IMR-90 (cell line): ENCODE measurements around the gene ASXL1. TPM values are rescaled to one million over a fixed set of nuclear protein-coding genes. Genes with fewer than 3 reads are reported as not detected.

ENCODE experiments used
- ATAC-seq: fragments of 200-7000 bp; cut with Tn5 transposase; 2 replicates; pipeline ENCODE4 v1.9.1; 2020; ENCODE audit warnings: low read depth, mild to moderate bottlenecking, moderate library complexity
- BruUV-seq: library from RNA; stranded (reverse); fragments of 400-500 nt; replicated peaks from 2 replicates; lab custom pipeline; 2021; lab: Mats Ljungman, UMichigan
- CTCF ChIA-PET: fragments of 300-600 bp; formaldehyde crosslinking; extraction: SDS; loops from one replicate; lab custom pipeline; 2021; ENCODE audit warnings: antibody characterized with exemption; lab: Yijun Ruan, JAX
- POLR2A ChIA-PET: fragments of 300-600 bp; sonication (Branson Sonifier 250); formaldehyde crosslinking; loops from one replicate; lab custom pipeline; 2022; ENCODE audit warnings: antibody characterized with exemption; ENCODE audit not compliant: unreplicated experiment; lab: Charles Lee
- DNase-seq: peaks from one replicate; pipeline ENCODE4 v3.0.0; 2013
- H2AFZ ChIP-seq: replicated peaks from 2 replicates; pipeline ENCODE3; 2013; ENCODE audit warnings: low read length, mild to moderate bottlenecking; ENCODE audit not compliant: poor library complexity
- H2AK5ac ChIP-seq: 2 replicates; pipeline ENCODE4 v1.6.1; 2013; ENCODE audit warnings: low read depth, low read length, inconsistent platforms
- H2AK9ac ChIP-seq: replicated peaks from 2 replicates; pipeline ENCODE3; 2013; ENCODE audit warnings: mild to moderate bottlenecking, low read depth, low read length, moderate library complexity; ENCODE audit not compliant: poor library complexity
- H2BK120ac ChIP-seq: 2 replicates; pipeline ENCODE4 v1.6.1; 2013; ENCODE audit warnings: low read depth, low read length, inconsistent platforms
- H2BK15ac ChIP-seq: 3 replicates; pipeline ENCODE4 v1.6.1; 2013; ENCODE audit warnings: low read depth, low read length, inconsistent platforms
- H2BK20ac ChIP-seq: 2 replicates; pipeline ENCODE4 v1.6.1; 2013; ENCODE audit warnings: low read depth, mild to moderate bottlenecking, inconsistent platforms, low read length, moderate library complexity
- H2BK5ac ChIP-seq: 2 replicates; pipeline ENCODE4 v1.6.1; 2013; ENCODE audit warnings: mild to moderate bottlenecking, low read depth, low read length, inconsistent platforms; ENCODE audit not compliant: poor library complexity, severe bottlenecking
- H3K14ac ChIP-seq: replicated peaks from 2 replicates; pipeline ENCODE4 v1.6.1; 2013; ENCODE audit warnings: low read depth, low read length, inconsistent platforms
- H3K18ac ChIP-seq: 2 replicates; pipeline ENCODE4 v1.6.1; 2013; ENCODE audit warnings: low read depth, low read length, control low read depth
- H3K23ac ChIP-seq: 2 replicates; pipeline ENCODE4 v1.6.1; 2013; ENCODE audit warnings: low read depth, low read length, inconsistent platforms
- H3K27ac ChIP-seq: 2 replicates; pipeline ENCODE4 v1.5.1; 2013; ENCODE audit warnings: mild to moderate bottlenecking, control low read depth, low read length; ENCODE audit not compliant: insufficient read depth
- H3K27me3 ChIP-seq: 2 replicates; pipeline ENCODE4 v1.6.1; 2013; ENCODE audit warnings: low read length; ENCODE audit not compliant: control insufficient read depth, insufficient read depth
- H3K36me3 ChIP-seq: 2 replicates; pipeline ENCODE4 v1.6.1; 2013; ENCODE audit warnings: low read length, mixed read lengths; ENCODE audit not compliant: control insufficient read depth, insufficient read depth
- H3K4ac ChIP-seq: 2 replicates; pipeline ENCODE4 v1.6.1; 2013; ENCODE audit warnings: low read depth, low read length, inconsistent platforms
- H3K4me1 ChIP-seq: 2 replicates; pipeline ENCODE4 v1.6.1; 2013; ENCODE audit warnings: low read length, mixed read lengths; ENCODE audit not compliant: control insufficient read depth, insufficient read depth
- H3K4me2 ChIP-seq: 2 replicates; pipeline ENCODE4 v1.6.1; 2013; ENCODE audit warnings: low read depth, mild to moderate bottlenecking, control low read depth, low read length, moderate library complexity
- H3K4me3 ChIP-seq: 2 replicates; pipeline ENCODE4 v1.5.1; 2013; ENCODE audit warnings: low read depth, mild to moderate bottlenecking, control low read depth, low read length, moderate library complexity; ENCODE audit not compliant: insufficient read depth
- H3K56ac ChIP-seq: 2 replicates; pipeline ENCODE4 v1.6.1; 2013; ENCODE audit warnings: low read length, inconsistent platforms; ENCODE audit not compliant: insufficient read depth; ENCODE audit errors: extremely low read depth
- H3K79me1 ChIP-seq, 2 experiments: 2 replicates each; pipeline ENCODE4 v1.6.1; 2013; ENCODE audit warnings: low read length in 2 of 2, inconsistent platforms in 1 of 2, low read depth in 1 of 2
- H3K9ac ChIP-seq: 2 replicates; pipeline ENCODE4 v1.6.1; 2013; ENCODE audit warnings: low read depth, low read length, control low read depth
- H3K9me1 ChIP-seq: 2 replicates; pipeline ENCODE4 v1.6.1; 2013; ENCODE audit warnings: low read length, inconsistent platforms; ENCODE audit not compliant: insufficient read depth
- H3K9me3 ChIP-seq: 2 replicates; pipeline ENCODE4 v1.6.1; 2013; ENCODE audit warnings: low read length; ENCODE audit not compliant: control insufficient read depth, insufficient read depth
- H4K20me1 ChIP-seq: 2 replicates; pipeline ENCODE4 v1.6.1; 2013; ENCODE audit warnings: low read length, inconsistent platforms; ENCODE audit not compliant: insufficient read depth
- H4K5ac ChIP-seq: 2 replicates; pipeline ENCODE4 v1.6.1; 2013; ENCODE audit warnings: mild to moderate bottlenecking, low read depth, low read length, control low read depth
- H4K8ac ChIP-seq, 2 experiments: 2 replicates each; pipeline ENCODE4 v1.6.1; 2013; ENCODE audit warnings: low read depth in 2 of 2, low read length in 2 of 2, control low read depth in 1 of 2, inconsistent platforms in 1 of 2
- H4K91ac ChIP-seq: 2 replicates; pipeline ENCODE4 v1.6.1; 2013; ENCODE audit warnings: low read depth, low read length, inconsistent platforms; ENCODE audit not compliant: insufficient read depth
- BHLHE40 ChIP-seq: fragments of 150-350 bp; IDR thresholded peaks from 2 replicates; pipeline ENCODE4 v1.6.1; 2016; ENCODE audit warnings: mild to moderate bottlenecking, low read depth, low read length
- CEBPB ChIP-seq: IDR thresholded peaks from 2 replicates; pipeline ENCODE4 v1.6.1; 2012; ENCODE audit warnings: low read depth, low read length, improper control_type of control experiment
- CHD1 ChIP-seq: IDR thresholded peaks from 2 replicates; pipeline ENCODE4 v1.6.1; 2012; ENCODE audit warnings: low read depth, low read length, improper control_type of control experiment
- FOS ChIP-seq: fragments of 150-350 bp; IDR thresholded peaks from 2 replicates; pipeline ENCODE4 v1.6.1; 2016; ENCODE audit warnings: low read depth, low read length
- MAFK ChIP-seq: IDR thresholded peaks from 2 replicates; pipeline ENCODE4 v1.6.1; 2012; ENCODE audit warnings: low read depth, low read length, improper control_type of control experiment
- MAZ ChIP-seq: IDR thresholded peaks from 2 replicates; pipeline ENCODE4 v1.6.1; 2012; ENCODE audit warnings: low read depth, mild to moderate bottlenecking, low read length, improper control_type of control experiment, moderate library complexity, borderline replicate concordance
- MXI1 ChIP-seq: IDR thresholded peaks from 2 replicates; pipeline ENCODE4 v1.6.1; 2012; ENCODE audit warnings: low read depth, mild to moderate bottlenecking, low read length, moderate library complexity, borderline replicate concordance
- POLR2A ChIP-seq: IDR thresholded peaks from 2 replicates; pipeline ENCODE4 v1.6.1; 2012; ENCODE audit warnings: mild to moderate bottlenecking, low read depth, low read length
- RAD21 ChIP-seq: IDR thresholded peaks from 2 replicates; pipeline ENCODE4 v1.6.1; 2012; ENCODE audit warnings: low read length, improper control_type of control experiment
- RCOR1 ChIP-seq: IDR thresholded peaks from 2 replicates; pipeline ENCODE4 v1.6.1; 2012; ENCODE audit warnings: mild to moderate bottlenecking, low read length, improper control_type of control experiment; ENCODE audit not compliant: insufficient replicate concordance
- RFX5 ChIP-seq: IDR thresholded peaks from 2 replicates; pipeline ENCODE4 v1.8.0; 2012; ENCODE audit warnings: low read depth, mild to moderate bottlenecking, low read length, moderate library complexity
- SMC3 ChIP-seq: fragments of 150-350 bp; IDR thresholded peaks from 2 replicates; pipeline ENCODE4 v1.6.1; 2016; ENCODE audit warnings: low read depth, mild to moderate bottlenecking, antibody characterized with exemption, low read length, moderate library complexity
- WGBS, 2 experiments: methylation state at CpG; one replicate each; pipeline versions ENCODE4 v1.1.5 to v1.1.7; 2013; ENCODE audit warnings: missing lambda C conversion rate in 2 of 2; ENCODE audit not compliant: insufficient read length in 1 of 2; ENCODE audit errors: extremely low coverage in 2 of 2; 5-methylcytosine and 5-hydroxymethylcytosine counted together
- dilution Hi-C: fragments of 300-500 bp; cut with HindIII; formaldehyde crosslinking; loops from one replicate; pipeline ENCODE4 v1.14.3; 2018; ENCODE audit warnings: low sequenced_read_pairs; ENCODE audit not compliant: unreplicated experiment
- in situ Hi-C: fragments of 300-500 bp; cut with MboI; formaldehyde crosslinking; loops from 3 replicates; pipeline ENCODE4 v1.14.3; 2019; ENCODE audit warnings: low sequenced_read_pairs, inconsistent platforms, mixed read lengths
- intact Hi-C: fragments of 100-400 bp; cut with micrococcal nuclease; formaldehyde crosslinking; loops from 2 replicates; pipeline ENCODE4 v1.10.0; 2022
- polyA plus RNA-seq, 3 experiments: library from polyadenylated mRNA; depleted of rRNA; stranded (reverse); fragments of >200 nt; gene quantifications; 2 replicates each; pipeline ENCODE4 v1.2.3, GENCODE V29; 2012; ENCODE audit warnings: low replicate concordance in 1 of 3
- total RNA-seq: library from RNA; depleted of rRNA; stranded (reverse); fragments of >200 nt; gene quantifications from 2 replicates; pipeline ENCODE4 v1.2.3, GENCODE V29; 2012
- TF ChIP-seq, protein P1 (sequence below): fragments of 150-350 bp; IDR thresholded peaks from 2 replicates; pipeline ENCODE4 v1.6.1; 2017; ENCODE audit warnings: mild to moderate bottlenecking, antibody characterized with exemption, low read length, low read depth
- TF ChIP-seq, protein P2 (sequence below): conservative IDR thresholded peaks from 2 replicates; pipeline ENCODE4 v1.5.1; 2012; ENCODE audit warnings: mild to moderate bottlenecking, low read depth, low read length, improper control_type of control experiment
- TF ChIP-seq, protein P3 (sequence below): fragments of 150-350 bp; IDR thresholded peaks from 2 replicates; pipeline ENCODE4 v1.6.1; 2016; ENCODE audit warnings: low read depth, mild to moderate bottlenecking, low read length, moderate library complexity, borderline replicate concordance

Gene ASXL1
- total and polyA plus RNA-seq, 2 of the 4 experiments (the other 2 are of a cell fraction) = 29.9 to 37.1 TPM

DNA sequence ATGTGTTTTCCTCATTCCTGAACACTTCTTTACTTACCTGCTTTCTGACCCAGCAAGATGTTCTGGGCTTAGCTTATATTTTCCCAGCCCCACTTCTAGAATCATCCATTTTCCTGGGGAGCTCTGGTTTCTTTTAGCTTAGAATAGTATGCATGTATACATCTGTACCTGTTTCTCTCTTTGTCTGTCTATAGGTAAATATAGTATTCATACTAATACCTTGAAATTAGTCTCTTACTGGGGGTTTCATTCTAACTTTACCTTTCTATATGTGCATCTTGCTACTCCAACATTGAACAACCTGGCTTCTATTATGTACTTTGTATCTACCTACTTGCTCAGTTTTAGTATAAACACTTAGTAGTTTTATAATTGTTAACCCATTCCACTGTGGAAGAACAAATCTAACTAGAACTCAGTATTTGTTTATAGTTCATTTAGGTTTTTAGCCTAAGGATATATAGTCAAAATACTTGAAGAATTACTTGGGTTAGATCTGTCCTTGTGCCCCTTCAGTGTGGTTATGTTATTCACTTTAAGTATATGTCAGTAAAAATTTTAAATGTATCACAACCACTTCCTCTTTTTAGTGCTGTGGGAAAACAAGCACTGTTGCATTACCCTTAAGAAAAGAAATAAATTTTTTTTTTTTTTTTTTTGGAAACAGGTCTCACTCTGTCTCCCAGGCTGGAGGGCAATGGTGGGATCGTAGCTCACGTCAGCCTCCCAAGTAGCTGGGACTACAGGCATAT is 54.0 kb downstream of the ASXL1 start:
- Histone ChIP-seq H3K36me3 (peaks cover 8% of the 10 kb centered on the region), H4K91ac (no peak overlapping the region), H4K8ac (no peak overlapping the region), H2BK15ac (no peak overlapping the region), H3K4ac (no peak overlapping the region), H3K27me3 (no peaks in the 10 kb centered on the region), H3K9me3 (no peaks in the 10 kb centered on the region), H4K5ac (no peak overlapping the region), H3K14ac (0 out of 2 replicates have a peak overlapping the region, but pooled peaks have one; percentile 25), H2BK5ac (no peak overlapping the region), H2AK9ac (no peak overlapping the region), H4K20me1 (peaks cover 55% of the 10 kb centered on the region), H3K4me1 (no peaks in the 10 kb centered on the region), H3K18ac (no peak overlapping the region), H2BK20ac (no peak overlapping the region), H2AFZ (no peak overlapping the region), H3K23ac (no peak overlapping the region), H3K56ac (no peak overlapping the region), H3K4me2 (no peak overlapping the region), H3K9me1 (peaks cover 8% of the 10 kb centered on the region), H3K9ac (no peak overlapping the region), H2AK5ac (no peak overlapping the region), H3K27ac (no peak overlapping the region), H2BK120ac (no peak overlapping the region), H3K4me3 (no peak overlapping the region), H3K79me1 (peaks cover 34 to 75% of the 10 kb centered on the region in 2 experiments)
- no TSS peak for BruUV-seq
- intact Hi-C loops = no loop called here
- TF ChIP-seq MAFK (no peak), RAD21 (no peak), CEBPB (no peak), BHLHE40 (no peak), CHD1 (no peak), SMC3 (no peak), MAZ (no peak), MXI1 (no peak), FOS (no peak), RCOR1 (no peak), POLR2A (no peak), RFX5 (no peak)
- TF ChIP-seq, protein P1, sequence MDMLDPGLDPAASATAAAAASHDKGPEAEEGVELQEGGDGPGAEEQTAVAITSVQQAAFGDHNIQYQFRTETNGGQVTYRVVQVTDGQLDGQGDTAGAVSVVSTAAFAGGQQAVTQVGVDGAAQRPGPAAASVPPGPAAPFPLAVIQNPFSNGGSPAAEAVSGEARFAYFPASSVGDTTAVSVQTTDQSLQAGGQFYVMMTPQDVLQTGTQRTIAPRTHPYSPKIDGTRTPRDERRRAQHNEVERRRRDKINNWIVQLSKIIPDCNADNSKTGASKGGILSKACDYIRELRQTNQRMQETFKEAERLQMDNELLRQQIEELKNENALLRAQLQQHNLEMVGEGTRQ = no peak
- TF ChIP-seq, protein P2, sequence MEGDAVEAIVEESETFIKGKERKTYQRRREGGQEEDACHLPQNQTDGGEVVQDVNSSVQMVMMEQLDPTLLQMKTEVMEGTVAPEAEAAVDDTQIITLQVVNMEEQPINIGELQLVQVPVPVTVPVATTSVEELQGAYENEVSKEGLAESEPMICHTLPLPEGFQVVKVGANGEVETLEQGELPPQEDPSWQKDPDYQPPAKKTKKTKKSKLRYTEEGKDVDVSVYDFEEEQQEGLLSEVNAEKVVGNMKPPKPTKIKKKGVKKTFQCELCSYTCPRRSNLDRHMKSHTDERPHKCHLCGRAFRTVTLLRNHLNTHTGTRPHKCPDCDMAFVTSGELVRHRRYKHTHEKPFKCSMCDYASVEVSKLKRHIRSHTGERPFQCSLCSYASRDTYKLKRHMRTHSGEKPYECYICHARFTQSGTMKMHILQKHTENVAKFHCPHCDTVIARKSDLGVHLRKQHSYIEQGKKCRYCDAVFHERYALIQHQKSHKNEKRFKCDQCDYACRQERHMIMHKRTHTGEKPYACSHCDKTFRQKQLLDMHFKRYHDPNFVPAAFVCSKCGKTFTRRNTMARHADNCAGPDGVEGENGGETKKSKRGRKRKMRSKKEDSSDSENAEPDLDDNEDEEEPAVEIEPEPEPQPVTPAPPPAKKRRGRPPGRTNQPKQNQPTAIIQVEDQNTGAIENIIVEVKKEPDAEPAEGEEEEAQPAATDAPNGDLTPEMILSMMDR = no peak
- TF ChIP-seq, protein P3, sequence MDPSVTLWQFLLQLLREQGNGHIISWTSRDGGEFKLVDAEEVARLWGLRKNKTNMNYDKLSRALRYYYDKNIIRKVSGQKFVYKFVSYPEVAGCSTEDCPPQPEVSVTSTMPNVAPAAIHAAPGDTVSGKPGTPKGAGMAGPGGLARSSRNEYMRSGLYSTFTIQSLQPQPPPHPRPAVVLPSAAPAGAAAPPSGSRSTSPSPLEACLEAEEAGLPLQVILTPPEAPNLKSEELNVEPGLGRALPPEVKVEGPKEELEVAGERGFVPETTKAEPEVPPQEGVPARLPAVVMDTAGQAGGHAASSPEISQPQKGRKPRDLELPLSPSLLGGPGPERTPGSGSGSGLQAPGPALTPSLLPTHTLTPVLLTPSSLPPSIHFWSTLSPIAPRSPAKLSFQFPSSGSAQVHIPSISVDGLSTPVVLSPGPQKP = no peak
- dilution Hi-C loops = no loop called here
- ChIA-PET CTCF (no interaction called here), POLR2A (no interaction called here)
- WGBS, 2 experiments = 100% methylated on average over 2 of the region's 2 CpGs; no CpG with 5 or more reads in 1 of the 2 experiments
- ATAC-seq (no peak), DNase-seq (no peak)
- in situ Hi-C loops = no loop called here
